Measurements from ENCODE around the gene LCLAT1.

GRCh38 chr2:30620102-30620501, 173.1 kb downstream of the LCLAT1 start:
- TF ChIP-seq CTCF (IDR thresholded peaks at IDR 0.05; ENCODE audit: insufficient read depth, low read length): no peak
- no peak for TF ChIP-seq POLR2AphosphoS5 (IDR thresholded peaks at IDR 0.05; ENCODE audit: low read depth)
- no peak for TF ChIP-seq REST (IDR thresholded peaks at IDR 0.05; ENCODE audit: insufficient replicate concordance, low read depth)
- no peak for TF ChIP-seq SPI1 (IDR thresholded peaks at IDR 0.05; ENCODE audit: borderline replicate concordance, low read depth)
- no peak for TF ChIP-seq GABPA (IDR thresholded peaks at IDR 0.05; ENCODE audit: low read depth)

All from HL-60 (cell line).